Astrocyte (in vitro differentiated cells and primary cell): ENCODE data around the gene LRR1. TPM values are rescaled to one million over a fixed set of nuclear protein-coding genes. Genes with fewer than 3 reads are reported as not detected.

Experiments used
- DNase-seq: peaks from one replicate; pipeline ENCODE4 v3.0.0-alpha.2; 2010; ENCODE audit warnings: low read depth
- FAIRE-seq: peaks from 2 replicates; lab custom pipeline; 2011; peaks lifted over from hg19 to GRCh38; lab: Jason Lieb, UNC
- H2AFZ ChIP-seq: 2 replicates; pipeline ENCODE4 v1.6.0; 2012; ENCODE audit warnings: low read depth, low read length, inconsistent platforms
- H3K27ac ChIP-seq: 2 replicates; pipeline ENCODE4 v1.5.1; 2011; ENCODE audit warnings: low read depth, low read length, inconsistent platforms
- H3K27me3 ChIP-seq: 2 replicates; pipeline ENCODE4 v1.6.0; 2011; ENCODE audit warnings: low read length, inconsistent platforms; ENCODE audit not compliant: insufficient read depth
- H3K36me3 ChIP-seq: 2 replicates; pipeline ENCODE4 v1.5.1; 2011; ENCODE audit warnings: low read length, inconsistent platforms; ENCODE audit not compliant: insufficient read depth
- H3K4me1 ChIP-seq: 2 replicates; pipeline ENCODE4 v1.5.1; 2011; ENCODE audit warnings: low read length, inconsistent platforms; ENCODE audit not compliant: insufficient read depth
- H3K4me2 ChIP-seq: 2 replicates; pipeline ENCODE4 v1.6.0; 2012; ENCODE audit warnings: low read length, inconsistent platforms
- H3K4me3 ChIP-seq: 2 replicates; pipeline ENCODE4 v1.5.1; 2011; ENCODE audit warnings: low read depth, mild to moderate bottlenecking, low read length, inconsistent platforms; ENCODE audit not compliant: insufficient read depth
- H3K79me2 ChIP-seq: 2 replicates; pipeline ENCODE4 v1.6.0; 2012; ENCODE audit warnings: mild to moderate bottlenecking, low read length, inconsistent platforms; ENCODE audit not compliant: insufficient read depth
- H3K9ac ChIP-seq: 2 replicates; pipeline ENCODE4 v1.6.0; 2012; ENCODE audit warnings: mild to moderate bottlenecking, low read length, inconsistent platforms
- H3K9me3 ChIP-seq: 2 replicates; pipeline ENCODE4 v1.5.1; 2012; ENCODE audit warnings: low read depth, mild to moderate bottlenecking, low read length, inconsistent platforms; ENCODE audit not compliant: insufficient read depth
- H4K20me1 ChIP-seq: 2 replicates; pipeline ENCODE4 v1.6.0; 2012; ENCODE audit warnings: low read length, inconsistent platforms; ENCODE audit not compliant: insufficient read depth
- H3K27ac Mint-ChIP-seq: one replicate; pipeline ENCODE4 v1.8.0; 2021; ENCODE audit warnings: mild to moderate bottlenecking, mixed read lengths; ENCODE audit not compliant: unreplicated experiment
- H3K27me3 Mint-ChIP-seq: one replicate; pipeline ENCODE4 v1.8.0; 2021; ENCODE audit warnings: low read depth, mixed read lengths; ENCODE audit not compliant: unreplicated experiment
- H3K36me3 Mint-ChIP-seq: one replicate; pipeline ENCODE4 v1.8.0; 2021; ENCODE audit warnings: low read depth, mixed read lengths; ENCODE audit not compliant: unreplicated experiment
- H3K4me1 Mint-ChIP-seq: one replicate; pipeline ENCODE4 v1.8.0; 2021; ENCODE audit warnings: low read depth, mixed read lengths; ENCODE audit not compliant: unreplicated experiment
- H3K4me3 Mint-ChIP-seq: one replicate; pipeline ENCODE4 v1.8.0; 2021; ENCODE audit warnings: mild to moderate bottlenecking, moderate library complexity, mixed read lengths; ENCODE audit not compliant: unreplicated experiment
- H3K9me3 Mint-ChIP-seq: one replicate; pipeline ENCODE4 v1.8.0; 2021; ENCODE audit warnings: mild to moderate bottlenecking, mixed read lengths; ENCODE audit not compliant: unreplicated experiment
- CTCF ChIP-seq: IDR thresholded peaks from 2 replicates; pipeline ENCODE4 v1.5.1; 2011; ENCODE audit warnings: low read depth, mild to moderate bottlenecking, inconsistent platforms, low read length, moderate library complexity; ENCODE audit not compliant: insufficient read depth
- EZH2 ChIP-seq: IDR thresholded peaks from 2 replicates; pipeline ENCODE4 v1.6.1; 2012; ENCODE audit warnings: mild to moderate bottlenecking, low read length, inconsistent platforms; ENCODE audit not compliant: insufficient read depth
- total RNA-seq: library from RNA; stranded (reverse); gene quantifications from 2 replicates; pipeline ENCODE4 v1.2.1, GENCODE V29; 2021

Gene LRR1
- total RNA-seq, 1 donor from 2014 or later = 10.0 TPM

- Histone ChIP-seq H3K79me2 (peaks cover 18% of the 10 kb centered on the region), H3K36me3 (peaks cover 1% of the 10 kb centered on the region), H3K27me3 (no peaks in the 10 kb centered on the region), H2AFZ (no peak overlapping the region), H3K4me2 (no peak overlapping the region), H4K20me1 (peaks cover 16% of the 10 kb centered on the region), H3K4me1 (peaks cover 6% of the 10 kb centered on the region), H3K27ac (no peak overlapping the region), H3K9ac (no peak overlapping the region), H3K9me3 (no peaks in the 10 kb centered on the region), H3K4me3 (no peak overlapping the region)
- no peaks in the 10 kb centered on the region for H3K27me3 Mint-ChIP-seq
- peak overlapping the region; percentile 29 for H3K4me3 Mint-ChIP-seq
- peaks cover 7% of the 10 kb centered on the region for H3K36me3 Mint-ChIP-seq
- no peak for DNase-seq
- H3K27ac Mint-ChIP-seq = no peak overlapping the region
- no peak for FAIRE-seq
- no peak for TF ChIP-seq CTCF
- no peak for TF ChIP-seq EZH2
- no peaks in the 10 kb centered on the region for H3K9me3 Mint-ChIP-seq
- H3K4me1 Mint-ChIP-seq = no peaks in the 10 kb centered on the region
Measured at GRCh38 chr14:49589387-49589786, 9.4 kb upstream of the LRR1 start.

GRCh38 chr14:49593016-49593415 lies 5.7 kb upstream of the LRR1 start:
- DNase-seq (peak; percentile 58), FAIRE-seq (no peak)
- H2AFZ ChIP-seq = no peak overlapping the region
- H3K4me1 Mint-ChIP-seq = peaks cover 2% of the 10 kb centered on the region
- no peaks in the 10 kb centered on the region for H4K20me1 ChIP-seq
- no peaks in the 10 kb centered on the region for H3K9me3 Mint-ChIP-seq
- no peaks in the 10 kb centered on the region for H3K27me3 Mint-ChIP-seq
- TF ChIP-seq EZH2 (no peak), CTCF (no peak)
- H3K79me2 ChIP-seq = peaks cover 7% of the 10 kb centered on the region
- no peaks in the 10 kb centered on the region for H3K36me3 Mint-ChIP-seq
- no peak overlapping the region for H3K9ac ChIP-seq
- H3K4me3 ChIP-seq = no peak overlapping the region
- H3K27ac ChIP-seq = no peak overlapping the region
- no peaks in the 10 kb centered on the region for H3K27me3 ChIP-seq
- no peak overlapping the region for H3K27ac Mint-ChIP-seq
- H3K4me3 Mint-ChIP-seq = no peak overlapping the region
- no peaks in the 10 kb centered on the region for H3K36me3 ChIP-seq
- peak overlapping the region; percentile 44 for H3K4me2 ChIP-seq
- H3K4me1 ChIP-seq = peaks cover 13% of the 10 kb centered on the region
- no peaks in the 10 kb centered on the region for H3K9me3 ChIP-seq

- TF ChIP-seq EZH2 (no peak), CTCF (no peak)
- Histone ChIP-seq H2AFZ (no peak overlapping the region), H3K27ac (no peak overlapping the region), H3K9ac (no peak overlapping the region), H3K4me1 (peaks cover 13% of the 10 kb centered on the region), H3K4me2 (peak overlapping the region; percentile 23), H4K20me1 (no peaks in the 10 kb centered on the region), H3K4me3 (no peak overlapping the region), H3K79me2 (peaks cover 21% of the 10 kb centered on the region), H3K36me3 (no peaks in the 10 kb centered on the region), H3K27me3 (no peaks in the 10 kb centered on the region), H3K9me3 (no peaks in the 10 kb centered on the region)
- Mint-ChIP-seq H3K36me3 (peaks cover 2% of the 10 kb centered on the region), H3K9me3 (no peaks in the 10 kb centered on the region), H3K27ac (peak overlapping the region; percentile 16), H3K27me3 (no peaks in the 10 kb centered on the region), H3K4me3 (no peak overlapping the region), H3K4me1 (peaks cover 2% of the 10 kb centered on the region)
- DNase-seq = peak; percentile 78
- FAIRE-seq = no peak
Measured at GRCh38 chr14:49594347-49595091, 4.2 kb upstream of the LRR1 start.
